ENCODE data around the gene VPS26A.

VPS26A gene

GRCh38 chr10:69123306-69123746, 652 bp upstream of the VPS26A start:
- Histone ChIP-seq H3K4me1 (ENCODE audit: insufficient read depth, low read length, severe bottlenecking) (peaks cover 22% of the 10 kb centered on the region), H3K9me3 (ENCODE audit: low read length) (no peaks in the 10 kb centered on the region), H2AFZ (ENCODE audit: low read length) (peak overlapping the region; percentile 29), H3F3A (ENCODE audit: insufficient read depth, low read length) (no peaks in the 10 kb centered on the region), H3K9ac (ENCODE audit: low read length) (peak overlapping the region; percentile 74), H4K20me1 (ENCODE audit: insufficient read depth, low read length) (no peaks in the 10 kb centered on the region), H3K27me3 (ENCODE audit: insufficient read depth, low read length) (no peaks in the 10 kb centered on the region), H3K4me2 (ENCODE audit: low read length) (peak overlapping the region; percentile 85), H3K79me2 (ENCODE audit: insufficient read depth, low read length) (peaks cover 36% of the 10 kb centered on the region), H3K9me2 (ENCODE audit: low read depth, low read length) (no peaks in the 10 kb centered on the region), H3K4me3 (ENCODE audit: low read depth, low read length, poor library complexity, severe bottlenecking) (peak overlapping the region; percentile 67), H3K36me3 (ENCODE audit: insufficient read depth, low read length) (no peaks in the 10 kb centered on the region), H3K27ac (ENCODE audit: low read depth, low read length, poor library complexity, severe bottlenecking) (peak overlapping the region; percentile 51)
- TF ChIP-seq, protein P1, sequence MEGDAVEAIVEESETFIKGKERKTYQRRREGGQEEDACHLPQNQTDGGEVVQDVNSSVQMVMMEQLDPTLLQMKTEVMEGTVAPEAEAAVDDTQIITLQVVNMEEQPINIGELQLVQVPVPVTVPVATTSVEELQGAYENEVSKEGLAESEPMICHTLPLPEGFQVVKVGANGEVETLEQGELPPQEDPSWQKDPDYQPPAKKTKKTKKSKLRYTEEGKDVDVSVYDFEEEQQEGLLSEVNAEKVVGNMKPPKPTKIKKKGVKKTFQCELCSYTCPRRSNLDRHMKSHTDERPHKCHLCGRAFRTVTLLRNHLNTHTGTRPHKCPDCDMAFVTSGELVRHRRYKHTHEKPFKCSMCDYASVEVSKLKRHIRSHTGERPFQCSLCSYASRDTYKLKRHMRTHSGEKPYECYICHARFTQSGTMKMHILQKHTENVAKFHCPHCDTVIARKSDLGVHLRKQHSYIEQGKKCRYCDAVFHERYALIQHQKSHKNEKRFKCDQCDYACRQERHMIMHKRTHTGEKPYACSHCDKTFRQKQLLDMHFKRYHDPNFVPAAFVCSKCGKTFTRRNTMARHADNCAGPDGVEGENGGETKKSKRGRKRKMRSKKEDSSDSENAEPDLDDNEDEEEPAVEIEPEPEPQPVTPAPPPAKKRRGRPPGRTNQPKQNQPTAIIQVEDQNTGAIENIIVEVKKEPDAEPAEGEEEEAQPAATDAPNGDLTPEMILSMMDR (IDR thresholded peaks at IDR 0.05; ENCODE audit: low read length) = peak; percentile 53; the same call in 1 of the 2 replicates
- TF ChIP-seq EZH2 (IDR thresholded peaks at IDR 0.05; ENCODE audit: borderline replicate concordance, low read length) = no peak

DNA sequence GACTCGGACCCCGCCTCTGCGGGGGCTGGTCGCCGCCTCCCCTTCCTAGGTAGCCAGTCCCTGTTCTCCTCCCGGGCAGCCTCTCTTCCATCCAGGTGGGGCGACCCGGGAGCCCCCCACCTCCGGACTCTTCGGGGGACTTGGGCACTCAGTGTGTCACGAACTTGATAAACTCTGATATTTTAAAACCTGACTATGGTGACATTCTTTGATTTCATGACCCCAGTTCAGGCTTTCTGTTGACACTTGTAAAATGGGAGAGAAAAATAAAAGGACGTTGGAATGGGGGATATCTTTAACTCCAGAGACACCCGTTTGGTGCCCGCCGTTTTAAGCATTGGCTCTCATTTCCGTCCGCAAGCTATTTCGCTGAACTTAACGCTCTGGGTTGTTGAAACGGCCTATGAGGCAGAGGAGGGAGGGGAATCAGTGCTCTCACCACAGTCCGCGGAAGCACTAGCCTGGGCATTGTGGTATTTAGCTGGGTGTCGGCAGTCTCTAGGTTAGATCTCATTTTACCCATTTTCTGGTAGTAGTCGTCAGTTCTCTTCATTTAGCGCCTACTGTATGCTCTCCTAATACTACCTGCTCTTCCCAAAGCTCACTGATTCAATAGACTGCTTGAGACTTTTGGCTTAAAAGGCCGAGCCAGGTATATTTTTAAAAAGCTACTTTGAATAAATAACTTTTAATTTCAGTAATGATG, 738 bp downstream of the VPS26A start:
- H3K9me3 ChIP-seq (ENCODE audit: low read length) = no peaks in the 10 kb centered on the region
- H3F3A ChIP-seq (ENCODE audit: insufficient read depth, low read length) = no peaks in the 10 kb centered on the region
- H3K79me2 ChIP-seq (ENCODE audit: insufficient read depth, low read length) = peaks cover 50% of the 10 kb centered on the region
- no peaks in the 10 kb centered on the region for H3K27me3 ChIP-seq (ENCODE audit: insufficient read depth, low read length)
- no peaks in the 10 kb centered on the region for H3K9me2 ChIP-seq (ENCODE audit: low read depth, low read length)
- peak overlapping the region; percentile 77 for H3K4me2 ChIP-seq (ENCODE audit: low read length)
- peaks cover 26% of the 10 kb centered on the region for H3K4me1 ChIP-seq (ENCODE audit: insufficient read depth, low read length, severe bottlenecking)
- H3K4me3 ChIP-seq (ENCODE audit: low read depth, low read length, poor library complexity, severe bottlenecking) = peak overlapping the region; percentile 67
- no peak overlapping the region for H2AFZ ChIP-seq (ENCODE audit: low read length)
- no peaks in the 10 kb centered on the region for H3K36me3 ChIP-seq (ENCODE audit: insufficient read depth, low read length)
- H3K27ac ChIP-seq (ENCODE audit: low read depth, low read length, poor library complexity, severe bottlenecking) = no peak overlapping the region
- no peaks in the 10 kb centered on the region for H4K20me1 ChIP-seq (ENCODE audit: insufficient read depth, low read length)
- peak overlapping the region; percentile 65 for H3K9ac ChIP-seq (ENCODE audit: low read length)
- TF ChIP-seq, protein P1 (IDR thresholded peaks at IDR 0.05; ENCODE audit: low read length) = no peak
- no peak for TF ChIP-seq EZH2 (IDR thresholded peaks at IDR 0.05; ENCODE audit: borderline replicate concordance, low read length)

DNA sequence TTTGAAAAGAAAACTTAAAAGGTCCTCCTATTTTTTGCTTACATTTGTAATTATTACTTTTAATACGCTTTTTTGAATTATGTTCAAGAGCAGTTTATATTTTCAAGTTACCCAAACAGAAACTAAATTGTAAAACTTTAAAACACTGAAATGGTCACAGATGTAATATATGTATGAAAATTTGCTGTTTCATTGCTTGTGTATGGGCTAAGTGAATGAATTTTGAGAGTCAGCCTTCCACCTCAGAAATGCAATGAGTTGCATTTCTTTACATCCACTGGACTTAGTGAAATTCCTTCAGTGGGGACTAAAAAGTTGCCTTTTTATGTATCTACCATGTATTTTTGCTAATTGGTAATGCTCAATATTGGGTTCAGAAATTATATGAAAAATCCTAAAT, 1.6 kb downstream of the VPS26A start:
- peak overlapping the region; percentile 77 for H3K4me2 ChIP-seq (ENCODE audit: low read length)
- no peaks in the 10 kb centered on the region for H3K9me2 ChIP-seq (ENCODE audit: low read depth, low read length)
- peaks cover 58% of the 10 kb centered on the region for H3K79me2 ChIP-seq (ENCODE audit: insufficient read depth, low read length)
- peak overlapping the region; percentile 67 for H3K4me3 ChIP-seq (ENCODE audit: low read depth, low read length, poor library complexity, severe bottlenecking)
- peaks cover 31% of the 10 kb centered on the region for H3K4me1 ChIP-seq (ENCODE audit: insufficient read depth, low read length, severe bottlenecking)
- H3K9ac ChIP-seq (ENCODE audit: low read length) = peak overlapping the region; percentile 65; the same call in 1 of the 2 replicates
- H3F3A ChIP-seq (ENCODE audit: insufficient read depth, low read length) = no peaks in the 10 kb centered on the region
- H2AFZ ChIP-seq (ENCODE audit: low read length) = no peak overlapping the region
- no peaks in the 10 kb centered on the region for H3K36me3 ChIP-seq (ENCODE audit: insufficient read depth, low read length)
- no peaks in the 10 kb centered on the region for H3K9me3 ChIP-seq (ENCODE audit: low read length)
- H3K27ac ChIP-seq (ENCODE audit: low read depth, low read length, poor library complexity, severe bottlenecking) = no peak overlapping the region
- no peaks in the 10 kb centered on the region for H4K20me1 ChIP-seq (ENCODE audit: insufficient read depth, low read length)
- TF ChIP-seq, protein P1 (IDR thresholded peaks at IDR 0.05; ENCODE audit: low read length) = no peak
- TF ChIP-seq EZH2 (IDR thresholded peaks at IDR 0.05; ENCODE audit: borderline replicate concordance, low read length) = no peak
- no peaks in the 10 kb centered on the region for H3K27me3 ChIP-seq (ENCODE audit: insufficient read depth, low read length)

All from OCI-LY1 (cell line).